NCI-H226 (cell line): ENCODE results near the gene MYO15A.

Experiments
- DNase-seq: peaks from one replicate; pipeline ENCODE4 v3.0.0-alpha.2; 2015

The MYO15A gene

DNA sequence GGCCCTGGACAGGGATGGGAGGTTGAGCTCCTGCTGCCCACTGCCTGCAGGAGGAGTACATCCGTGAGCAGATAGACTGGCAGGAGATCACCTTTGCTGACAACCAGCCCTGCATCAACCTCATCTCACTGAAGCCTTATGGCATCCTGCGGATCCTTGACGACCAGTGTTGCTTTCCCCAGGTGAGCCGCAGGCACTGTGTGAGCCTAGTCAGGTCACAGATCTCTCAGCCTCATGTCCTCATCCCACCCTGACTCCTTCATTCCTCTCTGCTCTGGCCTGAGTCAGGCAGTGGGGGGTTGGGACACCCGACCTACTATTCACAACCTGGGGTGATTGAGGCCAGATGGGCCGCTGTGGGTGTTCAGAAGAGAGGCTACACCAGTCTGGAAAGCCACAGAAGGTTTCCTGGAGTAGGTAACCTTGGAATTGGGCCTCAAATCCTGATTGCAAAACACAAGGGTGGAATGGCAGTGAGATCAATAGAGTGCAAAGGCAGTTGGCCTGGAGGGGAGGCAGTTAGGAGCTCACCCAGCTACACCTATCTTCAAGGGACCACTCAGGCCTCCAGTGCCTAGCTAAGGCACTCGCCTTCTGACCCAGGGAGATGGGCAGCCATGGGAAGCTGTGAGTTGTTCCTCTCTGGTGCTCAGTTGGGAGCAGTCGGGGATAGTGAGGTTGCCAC is 29.7 kb downstream of the MYO15A start:
- DNase-seq = no peak

DNA sequence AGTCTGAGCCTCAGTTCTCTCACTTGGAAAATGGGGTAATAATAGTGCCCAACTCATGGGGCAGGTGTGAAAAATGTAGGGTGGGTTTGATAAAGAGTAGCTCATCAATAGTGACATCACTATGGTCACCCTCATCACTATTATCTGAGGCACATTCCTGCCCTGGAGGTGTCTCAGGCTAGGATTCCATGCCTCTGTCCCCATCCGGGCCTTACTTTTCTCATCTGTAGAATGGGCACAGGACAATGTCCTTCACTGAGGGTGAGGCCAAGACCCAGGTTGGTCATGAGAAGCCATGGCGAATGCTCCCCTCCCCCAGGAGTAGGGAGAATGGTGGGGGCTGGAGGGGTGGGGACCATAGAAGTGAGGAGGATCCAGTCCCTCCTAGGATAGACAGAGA is 30.5 kb downstream of the MYO15A start:
- DNase-seq = no peak

DNA sequence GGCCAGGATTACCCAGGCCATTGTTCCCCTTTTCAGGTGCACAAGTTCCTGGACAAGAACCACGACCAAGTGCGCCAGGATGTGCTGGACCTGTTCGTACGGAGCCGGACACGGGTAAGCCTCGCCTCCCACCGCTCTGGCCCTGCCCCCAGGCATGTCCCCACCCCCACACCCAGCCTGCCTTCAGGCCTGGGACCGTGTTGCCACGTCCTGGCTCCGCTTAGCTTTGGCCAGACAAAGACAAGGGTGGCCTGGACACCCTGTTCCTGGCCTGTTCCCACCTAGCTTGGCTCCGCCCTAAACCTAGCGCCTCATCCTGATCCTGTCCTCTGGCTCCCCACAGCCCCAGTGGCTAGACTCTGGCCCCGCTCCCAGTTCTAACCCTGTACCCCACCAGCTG is 30.9 kb downstream of the MYO15A start:
- no peak for DNase-seq

DNA sequence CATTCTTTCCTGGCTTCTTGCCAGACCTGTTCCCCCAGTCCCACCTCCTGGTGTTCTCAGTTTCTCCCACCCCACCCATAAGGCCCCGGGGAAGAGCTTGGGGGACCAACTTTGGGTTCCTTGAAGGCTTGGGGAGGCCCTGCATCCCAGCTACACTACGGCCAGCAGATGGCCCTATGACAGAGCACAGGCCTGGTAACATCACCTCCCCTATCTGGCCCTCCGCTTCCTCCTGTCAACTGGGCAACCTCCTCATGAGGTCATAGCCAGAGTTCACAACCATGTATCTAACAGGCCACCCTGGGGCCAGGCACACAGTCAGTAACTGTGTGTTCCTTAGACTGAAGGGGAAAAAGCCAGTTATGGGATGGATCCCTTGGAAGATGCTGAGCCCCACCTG is 31.4 kb downstream of the MYO15A start:
- DNase-seq = no peak

DNA sequence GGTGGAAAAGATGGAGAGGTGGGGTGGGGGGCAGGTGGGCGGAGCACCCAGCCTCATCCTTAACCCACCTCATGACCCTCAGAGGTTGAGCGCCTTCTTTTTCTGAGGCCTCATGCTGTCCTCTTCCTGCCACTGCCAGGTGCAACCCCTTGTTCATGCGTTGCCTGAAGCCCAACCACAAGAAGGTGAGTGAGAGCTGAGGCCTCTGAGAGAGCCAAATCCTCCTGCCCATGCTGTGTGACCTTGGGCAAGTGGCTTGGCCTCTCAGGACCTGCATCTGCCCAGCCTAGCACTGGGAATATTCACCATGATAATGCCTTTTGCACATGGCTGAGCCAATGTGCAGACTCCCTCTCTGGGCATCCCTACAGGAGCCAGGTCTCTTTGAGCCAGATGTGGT is 32.1 kb downstream of the MYO15A start:
- DNase-seq = no peak

DNA sequence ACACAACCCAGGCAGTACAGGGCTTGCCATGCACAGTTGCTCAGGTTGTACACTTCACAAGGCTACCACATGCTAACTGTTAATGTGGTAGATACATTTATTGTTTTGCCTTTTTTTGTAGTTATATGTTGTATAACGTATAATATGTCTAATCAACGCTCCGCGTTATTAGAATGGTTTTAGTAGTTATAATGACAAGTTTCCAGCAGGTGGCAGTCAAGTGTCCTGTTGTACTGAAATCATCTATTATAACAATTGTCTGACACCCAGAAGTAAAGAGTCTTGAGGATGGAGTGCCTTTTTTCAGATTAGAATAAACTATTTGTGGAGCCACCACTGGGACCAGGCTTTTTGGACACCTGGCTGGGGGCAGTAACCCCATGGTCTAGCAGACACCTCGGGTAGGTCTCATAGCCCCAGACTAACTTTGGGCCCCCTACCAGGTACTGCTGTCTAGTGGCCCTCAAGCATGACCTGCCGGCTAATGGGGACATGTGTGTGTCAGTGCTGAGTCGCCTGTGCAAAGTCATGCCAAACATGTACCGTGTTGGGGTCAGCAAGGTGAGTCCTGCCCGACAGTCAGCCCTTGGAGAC is 32.8 kb downstream of the MYO15A start:
- peak; percentile 12 for DNase-seq

DNA sequence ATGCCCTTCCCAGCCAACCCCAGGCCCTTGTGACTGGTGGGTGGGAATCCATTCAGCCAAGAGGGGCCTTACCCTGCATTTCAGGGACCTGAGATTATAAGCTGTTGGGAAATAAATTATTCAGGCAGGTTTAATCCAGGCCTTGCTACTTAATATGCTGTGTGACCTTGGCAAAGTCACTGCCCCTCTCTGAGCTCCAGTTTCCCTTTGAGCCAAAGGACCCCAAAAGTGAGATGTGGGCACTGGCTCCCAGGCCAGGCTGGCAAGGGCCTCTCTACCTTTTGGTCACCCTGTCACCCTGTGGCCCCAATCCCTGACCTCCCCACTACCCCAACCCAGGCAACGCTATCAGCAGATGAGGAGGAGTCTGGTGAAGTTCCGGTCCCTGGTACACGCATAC is 33.9 kb downstream of the MYO15A start:
- no peak for DNase-seq

DNA sequence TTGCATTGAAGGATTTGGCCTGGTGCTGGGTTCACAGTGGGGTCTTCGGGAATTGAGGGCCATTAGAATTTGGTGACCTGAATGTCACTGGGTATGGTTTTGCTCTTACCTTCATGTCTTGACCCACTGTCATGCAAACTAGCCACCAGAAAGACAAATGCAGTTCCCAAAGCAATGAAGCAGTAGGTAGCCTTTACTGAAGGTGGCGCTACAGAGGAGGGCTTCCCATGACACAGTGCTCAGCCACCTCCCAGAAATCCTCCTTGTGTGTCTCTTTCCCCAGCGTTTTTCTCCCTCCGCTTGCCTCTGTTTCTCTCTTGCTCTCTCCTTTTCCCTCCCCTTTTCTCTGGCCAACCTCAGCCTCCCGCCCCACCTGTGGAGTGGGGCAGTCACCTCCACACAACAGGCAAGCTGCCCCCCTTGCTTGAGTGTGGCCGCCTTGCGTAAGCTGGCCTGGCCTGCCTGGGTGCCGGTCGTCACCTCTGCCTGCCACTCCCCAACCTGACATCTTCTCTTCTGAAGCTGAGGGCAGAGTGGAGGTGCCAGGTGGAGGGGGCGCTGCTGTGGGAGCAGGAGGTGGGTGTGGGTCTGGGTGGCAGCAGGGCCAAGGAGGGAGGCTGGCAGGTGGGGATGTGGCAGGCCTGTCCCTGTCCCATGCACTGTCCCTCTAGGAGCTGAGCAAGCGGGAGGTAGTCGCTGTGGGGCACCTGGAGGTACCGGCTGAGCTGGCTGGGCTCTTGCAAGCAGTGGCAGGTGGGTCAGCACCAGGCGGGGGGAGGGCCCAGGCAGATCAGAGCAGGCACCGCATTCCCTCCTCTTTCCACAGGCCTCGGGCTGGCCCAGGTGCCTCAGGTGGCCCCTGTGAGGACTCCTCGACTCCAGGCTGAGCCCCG is 34.7 kb downstream of the MYO15A start:
- no peak for DNase-seq

DNA sequence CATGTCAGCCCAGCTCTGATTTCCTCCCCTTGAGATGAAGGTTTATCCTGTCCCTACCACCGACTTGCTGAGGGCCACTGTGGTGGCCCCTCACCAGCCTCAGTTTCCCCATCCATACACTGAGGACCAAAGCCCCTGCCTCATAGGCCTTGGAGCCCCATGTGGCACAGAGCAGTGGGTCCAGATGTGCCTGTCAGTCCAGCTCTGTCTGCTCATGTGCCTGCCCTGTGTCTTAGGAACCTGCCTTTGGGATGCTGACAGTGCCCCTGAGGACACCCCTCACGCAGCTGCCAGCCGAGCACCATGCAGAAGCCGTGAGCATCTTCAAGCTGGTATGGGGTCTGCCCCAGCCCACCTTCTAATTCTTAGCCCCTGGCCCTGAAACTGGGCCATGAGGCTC is 35.7 kb downstream of the MYO15A start:
- no peak for DNase-seq

DNA sequence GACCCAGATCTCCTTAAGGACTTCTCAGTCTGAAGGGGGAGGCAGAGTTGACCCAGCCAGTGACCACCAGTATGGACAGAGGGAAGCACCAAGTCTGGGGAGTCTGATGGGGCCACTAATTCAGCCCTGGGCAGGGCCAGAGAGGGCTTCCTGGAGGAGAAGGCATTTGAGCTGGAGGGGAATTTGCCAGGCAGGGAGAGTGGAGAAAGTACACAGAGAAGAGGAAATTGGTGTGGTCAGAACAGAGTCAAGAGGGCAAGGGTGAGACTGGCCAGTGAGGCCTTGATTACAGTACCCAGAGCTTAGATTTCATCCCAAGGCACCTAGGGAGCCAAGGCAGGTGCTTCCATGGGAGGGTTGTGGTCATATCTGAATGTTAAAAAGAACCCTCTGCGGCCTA is 36.3 kb downstream of the MYO15A start:
- peak; percentile 16 for DNase-seq

DNA sequence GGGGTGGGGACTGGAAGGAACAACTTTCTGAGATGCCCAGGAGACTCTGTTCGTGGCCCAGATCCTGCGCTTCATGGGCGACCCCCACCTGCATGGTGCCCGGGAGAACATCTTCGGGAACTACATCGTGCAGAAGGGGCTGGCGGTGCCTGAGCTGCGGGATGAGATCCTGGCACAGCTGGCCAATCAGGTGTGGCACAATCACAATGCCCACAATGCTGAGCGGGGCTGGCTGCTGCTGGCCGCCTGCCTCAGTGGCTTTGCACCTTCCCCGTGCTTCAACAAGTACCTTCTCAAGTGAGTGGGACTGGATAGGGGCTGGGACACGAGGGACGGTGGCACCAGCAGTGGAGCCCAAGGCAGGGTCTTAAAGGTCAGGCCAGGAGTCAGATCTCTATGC is 37.3 kb downstream of the MYO15A start:
- no peak for DNase-seq

DNA sequence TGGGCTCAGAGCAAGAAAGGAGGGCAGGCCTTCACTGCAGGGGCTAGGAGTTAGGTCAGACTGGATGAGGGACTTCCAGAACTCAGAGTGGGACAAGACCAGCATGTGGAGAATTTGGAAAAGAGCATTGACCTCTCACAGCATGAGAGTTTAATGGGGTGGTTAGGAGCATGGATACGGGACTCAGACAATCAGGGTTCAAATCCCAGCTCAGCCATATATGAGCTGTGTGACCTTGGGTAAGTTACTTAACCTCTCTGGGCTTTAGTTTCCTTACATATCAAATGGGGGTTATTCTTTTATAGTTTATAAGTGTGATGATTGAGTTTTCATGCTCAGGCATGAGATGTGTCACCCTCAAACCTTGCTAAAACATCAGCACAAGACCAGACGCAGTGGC is 37.7 kb downstream of the MYO15A start:
- DNase-seq = no peak

DNA sequence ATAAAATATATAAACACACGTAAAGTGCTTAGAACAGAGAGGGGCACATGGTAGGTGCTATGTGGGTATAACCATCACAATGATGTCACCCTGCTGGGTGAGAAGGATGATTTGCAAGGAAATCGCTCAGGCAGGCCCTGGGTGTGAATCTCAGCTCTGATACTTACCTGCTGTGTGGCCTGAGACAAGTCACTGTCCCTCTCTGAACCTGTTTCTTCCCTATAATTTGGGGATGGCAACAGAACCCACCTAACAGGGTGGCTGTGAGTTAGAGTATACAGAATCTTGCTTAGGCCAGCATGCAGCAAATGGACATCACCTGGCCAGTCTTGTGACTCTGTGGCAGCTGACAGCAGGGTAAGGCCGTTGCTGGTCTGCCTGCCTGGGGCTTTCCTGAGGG is 38.4 kb downstream of the MYO15A start:
- DNase-seq = no peak

DNA sequence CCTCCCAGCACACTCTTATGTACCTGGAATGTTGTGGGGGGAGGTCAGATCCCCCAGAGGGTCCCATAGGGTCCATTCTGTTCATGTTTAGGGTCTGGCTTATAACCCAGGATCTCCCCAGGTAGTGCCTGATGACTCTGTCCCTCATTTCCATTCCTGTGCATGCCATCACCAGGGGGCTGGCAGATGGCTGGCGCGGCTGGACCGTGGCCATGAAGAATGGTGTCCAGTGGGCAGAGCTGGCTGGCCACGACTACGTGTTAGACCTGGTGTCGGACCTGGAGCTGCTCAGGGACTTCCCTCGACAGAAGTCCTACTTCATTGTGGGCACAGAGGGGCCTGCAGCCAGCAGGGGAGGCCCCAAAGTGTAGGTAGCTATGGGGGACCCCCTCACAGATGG is 40.0 kb downstream of the MYO15A start:
- DNase-seq = no peak

DNA sequence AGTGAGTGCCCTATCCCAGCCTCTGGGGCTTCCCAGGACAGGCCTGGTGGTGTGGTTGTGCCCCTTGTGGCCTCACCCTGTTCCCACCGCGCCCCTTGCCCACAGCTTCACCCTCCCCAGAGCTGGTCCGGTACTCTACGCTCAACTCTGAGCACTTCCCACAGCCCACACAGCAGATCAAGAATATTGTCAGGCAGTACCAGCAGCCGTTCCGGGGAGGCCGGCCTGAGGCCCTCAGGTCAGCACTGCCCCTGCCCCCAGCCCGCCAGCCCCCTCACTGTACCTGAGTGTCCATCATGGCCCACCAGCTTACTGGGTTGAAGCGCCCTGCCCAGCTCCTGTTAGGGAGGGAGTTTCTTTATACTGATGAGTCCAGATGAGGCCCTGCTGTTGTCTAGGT is 42.7 kb downstream of the MYO15A start:
- no peak for DNase-seq

DNA sequence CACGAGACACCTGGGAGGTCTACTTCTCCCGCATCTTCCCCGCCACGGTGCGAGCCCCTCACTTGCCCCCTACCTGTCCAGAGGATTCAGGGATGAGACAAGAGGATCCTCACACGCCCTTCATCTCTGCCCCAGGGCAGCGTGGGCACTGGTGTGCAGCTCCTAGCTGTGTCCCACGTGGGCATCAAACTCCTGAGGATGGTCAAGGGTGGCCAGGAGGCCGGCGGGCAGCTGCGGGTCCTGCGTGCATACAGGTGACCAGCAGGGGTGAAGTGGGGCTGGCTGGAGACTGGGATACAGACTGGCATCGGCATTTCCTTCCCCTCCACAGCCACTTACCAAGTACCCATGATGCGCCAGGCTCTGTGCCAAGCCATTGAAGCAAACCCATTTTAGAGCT is 46.6 kb downstream of the MYO15A start:
- DNase-seq = no peak

DNA sequence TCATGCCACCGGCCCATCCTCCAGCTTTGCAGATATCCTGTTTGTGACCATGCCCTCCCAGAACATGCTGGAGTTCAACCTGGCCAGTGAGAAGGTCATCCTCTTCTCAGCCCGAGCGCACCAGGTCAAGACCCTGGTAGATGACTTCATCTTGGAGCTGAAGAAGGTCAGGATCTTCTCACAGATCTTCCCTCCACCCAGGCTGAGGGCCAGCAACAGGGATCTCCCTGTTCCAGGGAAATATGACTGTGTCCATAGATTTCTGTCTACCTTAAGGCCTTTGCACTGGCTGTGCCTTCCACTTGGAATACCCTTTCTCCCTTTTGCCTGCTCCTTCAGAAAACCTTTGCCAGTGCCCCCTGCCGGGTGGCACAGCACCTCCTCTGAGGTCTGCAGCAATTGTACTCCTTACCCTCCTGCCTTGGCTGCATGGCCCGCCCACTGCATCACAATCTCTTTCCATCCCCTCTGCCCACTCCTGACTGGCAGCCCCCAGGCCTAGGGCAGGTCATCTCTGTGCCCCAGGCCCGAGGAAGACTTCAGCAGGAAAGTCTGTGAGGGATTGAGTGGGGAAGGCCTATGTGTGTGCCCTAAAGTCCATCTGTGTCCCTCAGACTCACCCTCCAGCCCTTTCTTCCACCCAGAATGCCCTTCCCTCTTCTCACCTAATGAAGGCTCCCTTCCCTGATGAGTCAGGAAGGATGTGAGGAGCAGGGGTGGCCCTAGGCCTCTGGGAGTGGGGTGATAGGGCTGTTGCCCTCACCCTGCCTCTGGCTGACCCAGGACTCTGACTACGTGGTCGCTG is 47.8 kb downstream of the MYO15A start:
- DNase-seq = peak; percentile 51

DNA sequence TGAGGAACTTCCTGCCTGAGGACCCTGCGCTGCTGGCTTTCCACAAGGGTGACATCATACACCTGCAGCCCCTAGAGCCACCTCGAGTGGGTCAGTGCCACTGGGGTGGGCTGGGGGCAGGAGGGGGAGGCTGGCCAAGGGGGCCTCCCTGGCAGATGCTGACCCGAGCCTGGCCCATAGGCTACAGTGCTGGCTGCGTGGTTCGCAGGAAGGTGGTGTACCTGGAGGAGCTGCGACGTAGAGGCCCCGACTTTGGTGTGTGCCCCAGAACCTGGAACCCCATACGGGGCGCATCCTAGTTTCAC is 48.4 kb downstream of the MYO15A start:
- no peak for DNase-seq

DNA sequence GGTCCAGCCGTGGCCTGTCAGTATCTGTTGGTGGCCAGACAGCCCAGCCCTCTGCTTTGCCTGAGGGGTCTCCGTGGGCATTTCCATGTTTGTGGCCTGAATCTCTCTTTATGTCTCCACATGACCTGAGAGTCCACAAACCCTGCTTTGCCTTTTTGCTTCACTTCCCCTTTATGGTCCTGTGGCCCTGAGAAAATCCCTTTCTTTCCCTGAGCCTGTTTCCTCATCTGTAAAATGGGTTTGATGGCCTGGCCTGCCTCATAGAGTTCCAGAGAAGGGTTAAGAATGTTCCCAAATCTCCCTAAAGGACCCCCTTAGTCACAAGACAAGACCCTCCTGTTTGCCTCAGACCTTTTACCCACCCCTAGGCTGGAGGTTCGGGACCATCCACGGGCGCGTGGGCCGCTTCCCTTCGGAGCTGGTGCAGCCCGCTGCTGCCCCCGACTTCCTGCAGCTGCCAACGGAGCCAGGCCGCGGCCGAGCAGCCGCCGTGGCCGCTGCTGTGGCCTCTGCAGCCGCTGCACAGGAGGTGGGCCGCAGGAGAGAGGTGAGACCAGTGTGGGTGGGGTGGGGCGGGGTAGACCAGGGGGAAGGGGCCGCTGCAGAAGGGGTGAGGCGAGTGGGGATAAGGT is 48.9 kb downstream of the MYO15A start:
- DNase-seq = no peak

DNA sequence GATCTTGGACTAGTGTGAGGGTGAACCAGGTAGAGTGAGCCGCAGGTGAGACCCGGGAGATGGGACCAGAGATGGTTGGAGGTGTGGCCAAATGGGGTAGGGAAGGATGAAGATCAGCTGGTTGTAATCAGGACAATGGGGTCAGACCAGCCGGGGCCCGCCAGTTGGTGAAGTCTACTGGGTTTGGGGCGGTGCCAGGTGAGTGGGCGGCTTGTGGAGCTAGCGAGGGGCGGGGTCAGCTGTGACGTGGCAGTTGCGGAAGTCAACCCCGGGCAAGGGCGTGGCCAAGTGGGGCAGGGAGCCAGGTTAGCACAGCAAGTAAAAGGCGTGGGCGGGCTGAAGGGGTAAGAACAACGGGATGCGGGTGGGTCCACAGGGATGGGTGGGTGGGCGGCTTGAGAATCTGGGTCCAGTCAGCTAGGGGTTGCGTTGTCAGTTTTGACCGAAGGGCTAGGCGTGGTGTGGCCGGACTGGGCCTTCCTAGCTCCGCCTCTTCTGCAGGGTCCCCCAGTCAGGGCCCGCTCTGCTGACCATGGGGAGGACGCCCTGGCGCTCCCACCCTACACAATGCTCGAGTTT is 49.6 kb downstream of the MYO15A start:
- DNase-seq = peak; percentile 71

DNA sequence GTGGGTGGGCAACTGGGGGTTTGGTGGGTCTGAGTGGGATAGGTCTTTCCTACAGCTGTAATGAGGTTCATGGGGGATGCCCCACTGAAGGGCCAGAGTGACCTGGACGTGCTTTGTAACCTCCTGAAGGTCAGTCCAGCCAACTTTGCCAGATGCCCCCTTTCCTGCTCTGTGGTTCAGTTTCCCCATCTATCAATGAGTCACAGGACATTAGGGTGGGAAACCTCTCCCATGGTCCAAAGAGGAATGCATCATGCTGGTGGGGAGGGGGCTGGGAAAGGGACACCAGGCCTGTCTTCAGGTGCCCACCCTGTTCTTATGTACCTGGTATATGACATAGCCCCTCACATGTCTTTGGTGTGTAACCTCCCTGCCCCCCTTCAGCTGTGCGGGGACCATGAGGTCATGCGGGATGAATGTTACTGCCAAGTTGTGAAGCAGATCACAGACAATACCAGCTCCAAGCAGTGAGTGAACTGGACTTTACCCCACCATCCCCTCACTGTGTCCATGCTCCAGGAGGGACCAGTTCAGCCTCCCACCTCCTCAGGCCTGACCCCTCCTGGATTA is 51.1 kb downstream of the MYO15A start:
- DNase-seq = no peak

DNA sequence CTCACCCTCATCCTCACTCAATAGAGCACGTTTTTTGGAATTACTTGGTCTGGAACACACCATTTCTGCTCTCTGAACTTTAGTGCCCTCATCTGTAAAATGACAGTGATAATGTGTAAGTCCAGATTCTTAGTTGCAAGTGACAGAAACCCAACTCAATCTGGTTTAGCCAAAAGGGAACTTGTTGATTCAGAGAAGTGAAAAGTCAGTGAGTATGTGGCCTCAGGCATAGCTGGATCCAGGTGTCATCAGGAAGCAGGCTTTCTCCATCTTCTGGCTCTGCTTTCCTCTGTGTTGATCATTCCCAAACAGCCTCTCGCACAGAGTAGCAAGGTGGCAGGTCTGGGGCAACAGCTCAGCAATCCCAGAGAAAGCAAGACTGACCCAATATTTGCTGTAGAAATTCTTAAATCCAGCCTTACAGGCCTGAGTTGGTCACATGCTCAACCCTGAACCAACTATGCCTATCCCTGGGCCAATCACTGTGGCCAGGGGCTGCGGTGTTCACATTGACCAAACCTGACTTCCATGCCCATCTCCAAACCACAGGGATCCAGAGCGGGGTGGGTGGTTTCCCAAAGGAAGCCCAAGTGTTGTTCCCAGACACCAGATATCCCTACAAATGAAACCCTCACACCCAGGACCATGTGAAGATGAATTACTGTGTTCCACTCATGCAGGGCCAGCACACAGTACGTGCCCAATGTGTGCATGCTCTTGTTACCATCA is 51.7 kb downstream of the MYO15A start:
- DNase-seq = no peak
